HCT116 (cell line): ENCODE data around the gene CHEK2. TPM values are rescaled to one million over a fixed set of nuclear protein-coding genes. Genes with fewer than 3 reads are reported as not detected.

Source experiments
- ATAC-seq: fragments of 200-7000 bp; cut with Tn5 transposase; 2 replicates; pipeline ENCODE4 v1.9.1; 2020; ENCODE audit warnings: mild to moderate bottlenecking, moderate library complexity
- Bru-seq: library from RNA; stranded (reverse); fragments of 400-500 nt; gene quantifications from one replicate; lab custom pipeline; 2021; lab: Mats Ljungman, UMichigan
- BruChase-seq, 2 experiments: library from RNA; stranded (reverse); fragments of 400-500 nt; gene quantifications; one replicate each; lab custom pipeline; 2021; lab: Mats Ljungman, UMichigan
- BruUV-seq: library from RNA; stranded (reverse); fragments of 400-500 nt; replicated peaks from 2 replicates; lab custom pipeline; 2021; lab: Mats Ljungman, UMichigan
- CTCF ChIA-PET: fragments of 300-600 bp; sonication (Branson Sonifier 250); formaldehyde crosslinking; loops from one replicate; lab custom pipeline; 2021; ENCODE audit warnings: antibody characterized with exemption; lab: Charles Lee
- POLR2A ChIA-PET: fragments of 300-600, 350-600 bp; sonication (Branson Sonifier 250); formaldehyde crosslinking; loops from one replicate; lab custom pipeline; 2021; ENCODE audit warnings: antibody characterized with exemption; lab: Charles Lee
- RAD21 ChIA-PET, 2 experiments: fragments of 300-600 bp; sonication (Branson Sonifier 250); formaldehyde crosslinking; loops; one replicate each; lab custom pipeline; 2023; ENCODE audit warnings: low total read pairs in 2 of 2; ENCODE audit not compliant: uncharacterized antibody in 2 of 2, unreplicated experiment in 2 of 2, low non-redundant PET in 1 of 2; lab: Charles Lee
- DNase-seq: peaks from one replicate; pipeline ENCODE4 v3.0.0-alpha.2; 2010; ENCODE audit warnings: low read depth, low spot score
- H2AFZ ChIP-seq: fragments of 200-600 bp; shearing (Covaris generic), sonication (generic); 2 replicates; pipeline ENCODE4 v1.6.1; 2017; ENCODE audit warnings: low read depth, mixed run types, mixed read lengths, antibody characterized with exemption, low read length; ENCODE audit not compliant: poor library complexity, severe bottlenecking
- H3K27ac ChIP-seq: 2 replicates; pipeline ENCODE4 v1.5.1; 2012; ENCODE audit warnings: low read depth, low read length
- H3K27me3 ChIP-seq: fragments of 200-600 bp; sonication (generic); 2 replicates; pipeline ENCODE4 v1.6.1; 2016; ENCODE audit warnings: mixed run types, low read length, mixed read lengths; ENCODE audit not compliant: insufficient read depth
- H3K36me3 ChIP-seq, 2 experiments: fragments of 200-500 bp in 1 of 2; fragments of 200-600 bp in 1 of 2; sonication (Bioruptor generic) in 1 of 2; sonication (generic) in 1 of 2; 2 replicates each; pipeline versions ENCODE4 v1.5.1 to v1.6.1; 2014 to 2016; ENCODE audit warnings: low read length in 2 of 2, inconsistent platforms in 1 of 2, mixed read lengths in 1 of 2, mixed run types in 1 of 2; ENCODE audit not compliant: insufficient read depth in 2 of 2, control insufficient read depth in 1 of 2
- H3K4me1 ChIP-seq, 2 experiments: fragments of 200-600 bp in 1 of 2; sonication (generic) in 1 of 2; 2 replicates each; pipeline versions ENCODE4 v1.5.1 to v1.6.1; 2012 to 2017; ENCODE audit warnings: low read length in 2 of 2, inconsistent platforms in 1 of 2, mild to moderate bottlenecking in 1 of 2, mixed read lengths in 1 of 2, mixed run types in 1 of 2, moderate library complexity in 1 of 2; ENCODE audit not compliant: insufficient read depth in 2 of 2, control insufficient read depth in 1 of 2
- H3K4me2 ChIP-seq: fragments of 200-600 bp; sonication (generic); 2 replicates; pipeline ENCODE4 v1.6.1; 2017; ENCODE audit warnings: mixed run types, low read length, mixed read lengths
- H3K4me3 ChIP-seq, 2 experiments: fragments of 200-600 bp in 1 of 2; sonication (generic) in 1 of 2; replicated peaks in 1 of 2; 2 replicates each; pipeline ENCODE4 v1.5.1; 2011 to 2016; ENCODE audit warnings: low read length in 2 of 2, control low read depth in 1 of 2, low read depth in 1 of 2, mild to moderate bottlenecking in 1 of 2, mixed read lengths in 1 of 2, mixed run types in 1 of 2
- H3K79me2 ChIP-seq: fragments of 200-600 bp; sonication (generic); 2 replicates; pipeline ENCODE4 v1.6.1; 2017; ENCODE audit warnings: mild to moderate bottlenecking, mixed run types, low read length, moderate library complexity, mixed read lengths; ENCODE audit not compliant: insufficient read depth
- H3K9ac ChIP-seq: fragments of 200-600 bp; sonication (generic); 2 replicates; pipeline ENCODE4 v1.6.1; 2016; ENCODE audit warnings: low read length, mixed read lengths
- H3K9me2 ChIP-seq: fragments of 200-600 bp; sonication (generic), shearing (Covaris generic); 2 replicates; pipeline ENCODE4 v1.6.1; 2017; ENCODE audit warnings: mixed run types, mild to moderate bottlenecking, moderate library complexity; ENCODE audit not compliant: insufficient read depth
- H3K9me3 ChIP-seq, 2 experiments: fragments of 200-500 bp in 1 of 2; fragments of 200-600 bp in 1 of 2; sonication (Bioruptor generic) in 1 of 2; sonication (generic) in 1 of 2; 2 replicates each; pipeline ENCODE4 v1.6.1; 2014 to 2017; ENCODE audit warnings: low read length in 2 of 2, mixed read lengths in 2 of 2, inconsistent platforms in 1 of 2, low read depth in 1 of 2, mild to moderate bottlenecking in 1 of 2, mixed run types in 1 of 2, moderate library complexity in 1 of 2; ENCODE audit not compliant: control insufficient read depth in 1 of 2, insufficient read depth in 1 of 2
- H4K20me1 ChIP-seq: fragments of 200-600 bp; sonication (generic), shearing (Covaris generic); 2 replicates; pipeline ENCODE4 v1.6.1; 2017; ENCODE audit warnings: mixed run types, mild to moderate bottlenecking, moderate library complexity; ENCODE audit not compliant: insufficient read depth
- CEBPB ChIP-seq: IDR thresholded peaks from 2 replicates; pipeline ENCODE4 v1.6.1; 2012; ENCODE audit warnings: low read depth
- CTCF ChIP-seq, 3 experiments: fragments of 200-600 bp in 1 of 3; sonication (generic) in 1 of 3; IDR thresholded peaks in 2 of 3; conservative IDR thresholded peaks in 1 of 3; 2 replicates each; pipeline ENCODE4 v1.5.1; 2012 to 2017; ENCODE audit warnings: low read depth in 2 of 3, low read length in 2 of 3, antibody characterized with exemption in 1 of 3, borderline replicate concordance in 1 of 3, control low read depth in 1 of 3, mild to moderate bottlenecking in 1 of 3, mixed read lengths in 1 of 3, mixed run types in 1 of 3, moderate library complexity in 1 of 3; ENCODE audit not compliant: insufficient read depth in 1 of 3
- EGR1 ChIP-seq: IDR thresholded peaks from 2 replicates; pipeline ENCODE4 v1.6.1; 2012; ENCODE audit warnings: low read depth
- ELF1 ChIP-seq: IDR thresholded peaks from 2 replicates; pipeline ENCODE4 v1.6.1; 2012; ENCODE audit warnings: low read depth, borderline replicate concordance
- EZH2 ChIP-seq: fragments of 200-600 bp; sonication (generic); IDR thresholded peaks from 2 replicates; pipeline ENCODE4 v1.6.1; 2017; ENCODE audit warnings: antibody characterized with exemption, mixed run types
- FOSL1 ChIP-seq: IDR thresholded peaks from 2 replicates; pipeline ENCODE4 v1.6.1; 2012; ENCODE audit warnings: low read depth
- MAX ChIP-seq: IDR thresholded peaks from 2 replicates; pipeline ENCODE4 v1.6.1; 2012
- POLR2A ChIP-seq: IDR thresholded peaks from 2 replicates; pipeline ENCODE4 v1.7.0; 2011; ENCODE audit warnings: borderline replicate concordance; ENCODE audit not compliant: insufficient read depth, insufficient read length; ENCODE audit errors: extremely low read depth
- POLR2AphosphoS5 ChIP-seq: IDR thresholded peaks from 2 replicates; pipeline ENCODE4 v1.6.1; 2011; ENCODE audit warnings: mild to moderate bottlenecking, low read depth, low read length, moderate library complexity
- SIN3A ChIP-seq: IDR thresholded peaks from 2 replicates; pipeline ENCODE4 v1.6.1; 2012; ENCODE audit warnings: low read depth
- SP1 ChIP-seq: IDR thresholded peaks from 2 replicates; pipeline ENCODE4 v1.6.1; 2012; ENCODE audit warnings: low read depth
- SRF ChIP-seq: IDR thresholded peaks from 2 replicates; pipeline ENCODE4 v1.6.1; 2012; ENCODE audit warnings: low read depth
- TCF7L2 ChIP-seq: IDR thresholded peaks from 2 replicates; pipeline ENCODE4 v1.7.0; 2011; ENCODE audit warnings: borderline replicate concordance, inconsistent platforms; ENCODE audit not compliant: insufficient read depth, insufficient read length; ENCODE audit errors: extremely low read depth
- YY1 ChIP-seq: IDR thresholded peaks from 2 replicates; pipeline ENCODE4 v1.6.1; 2011; ENCODE audit warnings: low read length, low read depth, moderate library complexity, mild to moderate bottlenecking; ENCODE audit not compliant: insufficient replicate concordance; ENCODE audit errors: extremely low read depth
- ZFX ChIP-seq: fragments of 450-650 bp; IDR thresholded peaks from 2 replicates; pipeline ENCODE4 v1.6.1; 2017
- ZNF274 ChIP-seq: fragments of 200-500 bp; sonication (Bioruptor generic); IDR thresholded peaks from 2 replicates; pipeline ENCODE4 v1.6.1; 2014; ENCODE audit warnings: mild to moderate bottlenecking, low read depth, low read length, inconsistent platforms
- intact Hi-C: fragments of 100-400 bp; cut with micrococcal nuclease; formaldehyde crosslinking; loops from 2 replicates; pipeline ENCODE4 v1.10.0; 2022
- long read RNA-seq: library from polyadenylated mRNA; unstranded; transcript quantifications from one replicate; pipeline ENCODE4 v2.0.0, GENCODE V29; 2021; ENCODE audit not compliant: unreplicated experiment
- polyA plus RNA-seq: library from polyadenylated mRNA; unstranded; fragments of >200 nt; gene quantifications from 2 replicates; pipeline ENCODE4 v1.2.1, GENCODE V29; 2012; ENCODE audit warnings: missing spikeins
- total RNA-seq: library from RNA; stranded (reverse); gene quantifications from one replicate; pipeline ENCODE4 v1.2.1, GENCODE V29; 2021; ENCODE audit not compliant: unreplicated experiment

Gene CHEK2
- total RNA-seq: 47.1 TPM
- polyA plus RNA-seq: 35.2 and 38.9 TPM in 2 replicates
- percentile 68 among the genes with signal in this experiment for Bru-seq, nascent RNA
- BruChase-seq, experiment 1, labeled RNA remaining after a 6-hour chase: percentile 69 among the genes with signal in this experiment
- percentile 72 among the genes with signal in this experiment for BruChase-seq, experiment 2, labeled RNA remaining after a 2-hour chase
- long read RNA-seq, transcript CHEK2-208 (15 exons, 1,844 nt): major isoform, 59 of 81 reads
- long read RNA-seq, partial matches to known transcripts: 8 of 81 reads
- long read RNA-seq, other reads (novel, unspliced or antisense): 11 of 81 reads

GRCh38 chr22:28741785-28742561 lies at the start of gene CHEK2, which contains the start of gene HSCB:
TSS of gene CHEK2 (minus strand) at chr22:28741820. CDS start at chr22:28734721, 7,099 bp downstream.
TSS of gene HSCB (plus strand) at chr22:28742039. CDS start at chr22:28742096, 57 bp downstream.
- peaks cover 9 to 16% of the 10 kb centered on the region in 2 experiments; a peak in 3 of 4 replicates for H3K36me3 ChIP-seq
- H3K79me2 ChIP-seq: peaks cover 58% of the 10 kb centered on the region
- POLR2A ChIA-PET: interaction anchor here (1.0 to 1.2 kb wide), 2 partner anchors 9 to 34 kb away, joined by 3 read pairs; no protein-coding TSS in a partner anchor
- intact Hi-C loops: no loop called here
- no peaks in the 10 kb centered on the region for H3K27me3 ChIP-seq
- no TSS peak for BruUV-seq
- H3K27ac ChIP-seq: peak within 1 kb of the TSS; percentile 95
- RAD21 ChIA-PET: no interaction called here
- CTCF ChIA-PET: no interaction called here
- peak within 1 kb of the TSS; percentile 82 for H3K9ac ChIP-seq
- peak; percentile 86; the same call in 1 of the 2 replicates for TF ChIP-seq ZFX
- TF ChIP-seq POLR2AphosphoS5: peak; percentile 82
- TF ChIP-seq SRF: no peak
- no peak for TF ChIP-seq CEBPB
- TF ChIP-seq ELF1: peak; percentile 47
- TF ChIP-seq SIN3A: no peak; the same call in 1 of the 2 replicates
- no peak for TF ChIP-seq CTCF (IDR thresholded peaks at IDR 0.05 in 2 of 3, conservative IDR thresholded peaks at IDR 0.05 in 1 of 3; ENCODE audit: borderline replicate concordance in 1 of 3, insufficient read depth in 1 of 3, low read depth in 2 of 3, low read length in 2 of 3)
- no peak for TF ChIP-seq FOSL1
- TF ChIP-seq SP1: peak; percentile 95
- TF ChIP-seq YY1: peak; percentile 67
- TF ChIP-seq ZNF274: no peak
- peak; percentile 43 for TF ChIP-seq POLR2A
- peak; percentile 21 for TF ChIP-seq TCF7L2
- TF ChIP-seq EGR1: no peak
- no peak; the same call in 1 of the 2 replicates for TF ChIP-seq MAX
- no peak for TF ChIP-seq EZH2
- no peak within 1 kb of the TSS for H2AFZ ChIP-seq
- H3K9me2 ChIP-seq: no peaks in the 10 kb centered on the region
- H3K9me3 ChIP-seq: no peaks in the 10 kb centered on the region
- no peaks in the 10 kb centered on the region for H4K20me1 ChIP-seq
- peak within 1 kb of the TSS; percentile 78 to 94 for H3K4me3 ChIP-seq
- DNase-seq (peak; percentile 97), ATAC-seq (peak; percentile 89)
- H3K4me1 ChIP-seq: peaks cover 6 to 32% of the 10 kb centered on the region in 2 experiments; a peak in 3 of 4 replicates
- H3K4me2 ChIP-seq: peak within 1 kb of the TSS; percentile 83
